ENCODE measurements around the gene EIF4A2. TPM values are rescaled to one million over a fixed set of nuclear protein-coding genes. Genes with fewer than 3 reads are reported as not detected.

EIF4A2 gene
- total RNA-seq, 3 donors from 2014 or later, result 218 to 536 (median 316) TPM

DNA sequence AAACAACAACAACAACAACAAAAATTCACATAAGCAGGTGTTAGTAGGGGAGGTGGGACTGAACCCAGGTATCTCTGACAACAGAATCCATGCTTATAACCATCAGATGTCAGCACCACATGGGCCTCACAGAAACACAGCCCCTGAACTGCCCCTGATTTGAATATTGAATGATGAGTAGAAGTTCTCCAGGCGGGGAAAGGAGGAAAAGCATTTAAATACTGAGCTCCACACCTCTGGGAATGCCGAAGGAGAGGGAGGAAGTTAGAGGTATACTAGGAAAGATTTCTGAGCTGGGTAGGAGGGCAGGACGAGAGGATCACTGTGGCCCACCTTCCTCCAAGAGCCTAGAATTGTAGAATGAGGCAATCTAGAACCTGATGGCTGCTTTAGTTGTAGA lies 31.9 kb upstream of the EIF4A2 start:
- peak; percentile 15 for ATAC-seq
- intact Hi-C loops (cut with DNase I, micrococcal nuclease), result loop anchor here in 1 of 2 donors (10.0 kb wide), 1 partner anchor 137 kb away; the partner anchor contains the start of gene AHSG
- H3K9me3 ChIP-seq, result no peaks in the 10 kb centered on the region
- no peak for DNase-seq
- no peaks in the 10 kb centered on the region for H3K36me3 ChIP-seq (ENCODE audit: low read depth)
- no peak overlapping the region for H3K4me3 ChIP-seq
- TF ChIP-seq CTCF (IDR thresholded peaks at IDR 0.05), result no peak
- no peaks in the 10 kb centered on the region for H3K4me1 ChIP-seq (ENCODE audit: low read depth)

DNA sequence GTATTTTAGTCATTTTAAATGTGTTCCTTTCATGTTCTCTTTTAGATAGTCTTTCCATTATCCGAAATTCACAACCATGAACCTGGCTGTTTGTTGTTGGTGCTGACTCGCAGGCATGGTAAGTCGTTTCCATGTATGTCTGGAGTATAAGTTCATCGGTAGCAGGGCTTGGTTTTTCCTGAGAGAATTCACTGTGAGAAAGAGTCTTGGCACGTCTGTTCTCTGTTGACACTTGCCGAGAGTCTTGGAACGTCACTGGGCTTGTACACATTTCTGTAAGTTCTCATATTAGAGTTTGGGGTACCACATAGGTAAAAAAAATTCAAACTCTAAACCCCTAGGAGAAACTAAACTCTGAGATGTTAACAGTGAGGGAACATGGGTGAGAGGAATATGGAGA lies 29.4 kb upstream of the EIF4A2 start:
- ATAC-seq (no peak), DNase-seq (no peak)
- intact Hi-C loops (cut with DNase I, micrococcal nuclease), result loop anchor here in 1 of 2 donors (10.0 kb wide), 1 partner anchor 139 kb away; the partner anchor contains the start of gene AHSG
- H3K36me3 ChIP-seq (ENCODE audit: low read depth), result no peaks in the 10 kb centered on the region
- no peaks in the 10 kb centered on the region for H3K9me3 ChIP-seq
- H3K4me3 ChIP-seq, result no peak overlapping the region
- H3K4me1 ChIP-seq (ENCODE audit: low read depth), result no peaks in the 10 kb centered on the region
- no peak for TF ChIP-seq CTCF (IDR thresholded peaks at IDR 0.05)

GRCh38 chr3:186754871-186755270 lies 28.5 kb upstream of the EIF4A2 start:
- DNase-seq, result no peak
- no peak for TF ChIP-seq CTCF (IDR thresholded peaks at IDR 0.05)
- intact Hi-C loops (cut with DNase I, micrococcal nuclease), result loop anchor here in 1 of 2 donors (10.0 kb wide), 1 partner anchor 140 kb away; the partner anchor contains the start of gene AHSG
- Histone ChIP-seq H3K36me3 (ENCODE audit: low read depth) (no peaks in the 10 kb centered on the region), H3K4me1 (ENCODE audit: low read depth) (no peaks in the 10 kb centered on the region), H3K9me3 (no peaks in the 10 kb centered on the region), H3K4me3 (no peak overlapping the region)
- ATAC-seq, result no peak

DNA sequence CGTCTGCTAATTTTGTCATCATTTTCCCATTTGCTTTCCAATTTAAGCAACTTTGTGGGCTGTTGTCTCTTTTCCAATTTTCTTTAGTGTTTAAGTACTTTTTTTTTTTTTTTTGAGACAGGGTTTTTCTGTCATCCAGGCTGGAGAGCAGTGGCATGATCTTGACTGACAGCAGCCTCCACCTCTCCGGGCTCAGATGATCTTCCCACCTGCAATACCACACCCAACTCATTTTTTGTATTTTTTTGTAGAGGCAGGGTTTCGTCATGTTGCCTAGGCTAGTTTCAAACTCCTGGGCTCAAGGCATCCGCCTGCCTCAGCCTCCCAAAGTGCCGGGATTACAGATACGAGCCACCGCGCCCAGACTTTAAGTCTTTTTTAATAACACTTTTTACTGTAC lies 26.2 kb upstream of the EIF4A2 start:
- no peak for TF ChIP-seq CTCF (IDR thresholded peaks at IDR 0.05)
- intact Hi-C loops (cut with DNase I, micrococcal nuclease), result loop anchor here in 1 of 2 donors (10.0 kb wide), 1 partner anchor 142 kb away; the partner anchor contains the start of gene AHSG
- H3K4me1 ChIP-seq (ENCODE audit: low read depth), result no peaks in the 10 kb centered on the region
- ATAC-seq (no peak), DNase-seq (no peak)
- H3K9me3 ChIP-seq, result no peaks in the 10 kb centered on the region
- H3K4me3 ChIP-seq, result no peak overlapping the region
- H3K36me3 ChIP-seq (ENCODE audit: low read depth), result no peaks in the 10 kb centered on the region

DNA sequence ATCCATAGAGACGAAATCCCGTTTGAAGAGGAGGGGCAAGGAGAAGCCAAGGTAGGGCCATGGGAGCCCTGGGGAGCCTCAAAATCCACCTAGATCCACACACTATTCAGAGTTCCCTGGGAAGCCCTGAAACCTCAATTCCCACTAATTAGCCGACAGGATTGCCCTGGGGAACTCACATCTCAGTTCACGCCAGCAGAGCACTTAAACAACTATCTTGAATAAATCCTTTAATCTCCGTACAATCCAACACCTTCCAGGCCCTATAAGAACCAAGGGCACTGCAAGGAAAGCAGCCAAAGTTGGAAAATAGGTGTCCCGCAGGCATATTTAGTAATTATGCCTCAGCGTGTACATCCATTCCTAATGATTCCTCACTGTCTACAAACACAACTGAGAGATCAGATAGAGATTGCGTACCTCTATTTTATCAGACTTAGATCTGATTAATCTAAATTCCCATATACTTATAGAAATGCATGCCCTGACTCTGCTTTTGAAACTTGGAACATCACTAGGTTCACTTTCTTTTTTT lies 25.6 kb upstream of the EIF4A2 start:
- no peak for TF ChIP-seq CTCF (IDR thresholded peaks at IDR 0.05)
- H3K4me3 ChIP-seq, result no peak overlapping the region
- no peaks in the 10 kb centered on the region for H3K36me3 ChIP-seq (ENCODE audit: low read depth)
- DNase-seq (no peak), ATAC-seq (no peak)
- no peaks in the 10 kb centered on the region for H3K9me3 ChIP-seq
- intact Hi-C loops (cut with DNase I, micrococcal nuclease), result loop anchor here in 1 of 2 donors (10.0 kb wide), 1 partner anchor 143 kb away; the partner anchor contains the start of gene AHSG
- no peaks in the 10 kb centered on the region for H3K4me1 ChIP-seq (ENCODE audit: low read depth)
